SK-N-SH treated with all-trans-retinoic acid at 6 μM for 48 hours (cell line): ENCODE results near the gene CLEC7A.

Source experiments
- ATAC-seq: fragments of 200-7000 bp; cut with Tn5 transposase; 3 replicates; pipeline ENCODE4 v1.9.1; 2020; ENCODE audit warnings: mild to moderate bottlenecking, moderate library complexity
- BACH2 ChIP-seq: fragments of 250-450 bp; sonication (Bioruptor Pico); IDR thresholded peaks from 2 replicates; pipeline ENCODE4 v1.9.0; 2021; ENCODE audit warnings: mild to moderate bottlenecking, borderline replicate concordance
- CREB5 ChIP-seq: fragments of 250-450 bp; sonication (Bioruptor Pico); IDR thresholded peaks from 2 replicates; pipeline ENCODE4 v1.5.1; 2020; ENCODE audit warnings: low read depth, mild to moderate bottlenecking, moderate library complexity
- CSDC2 ChIP-seq: fragments of 250-450 bp; sonication (Bioruptor Pico); IDR thresholded peaks from 2 replicates; pipeline ENCODE4 v1.5.0; 2020; ENCODE audit warnings: mild to moderate bottlenecking, moderate library complexity
- ESRRG ChIP-seq: fragments of 250-450 bp; sonication (Bioruptor Pico); IDR thresholded peaks from 2 replicates; pipeline ENCODE4 v1.6.1; 2021; ENCODE audit warnings: mild to moderate bottlenecking
- GLIS3 ChIP-seq: fragments of 250-450 bp; sonication (Bioruptor Pico); IDR thresholded peaks from 2 replicates; pipeline ENCODE4 v1.5.0; 2020; ENCODE audit warnings: mild to moderate bottlenecking, moderate library complexity
- OSR1 ChIP-seq: fragments of 250-450 bp; sonication (Bioruptor Pico); IDR thresholded peaks from 2 replicates; pipeline ENCODE4 v1.8.0; 2022; ENCODE audit warnings: moderate library complexity, mild to moderate bottlenecking, inconsistent platforms
- PATZ1 ChIP-seq: fragments of 250-450 bp; sonication (Bioruptor Pico); IDR thresholded peaks from 2 replicates; pipeline ENCODE4 v1.8.0; 2020; ENCODE audit warnings: mild to moderate bottlenecking, moderate library complexity, borderline replicate concordance
- POU6F1 ChIP-seq: fragments of 250-450 bp; sonication (Bioruptor Pico); IDR thresholded peaks from 2 replicates; pipeline ENCODE4 v1.8.0; 2021; ENCODE audit warnings: low read depth, mild to moderate bottlenecking, moderate library complexity, borderline replicate concordance
- RARB ChIP-seq: fragments of 250-450 bp; sonication (Bioruptor Pico); IDR thresholded peaks from 2 replicates; pipeline ENCODE4 v1.8.0; 2021; ENCODE audit warnings: mild to moderate bottlenecking, moderate library complexity
- SNAI2 ChIP-seq: fragments of 250-450 bp; sonication (Bioruptor Pico); IDR thresholded peaks from 2 replicates; pipeline ENCODE4 v1.5.0; 2020; ENCODE audit warnings: mild to moderate bottlenecking, moderate library complexity
- TOX ChIP-seq: fragments of 250-450 bp; sonication (Bioruptor Pico); IDR thresholded peaks from 2 replicates; pipeline ENCODE4 v1.8.0; 2021; ENCODE audit warnings: mild to moderate bottlenecking, moderate library complexity, borderline replicate concordance
- ZFP30 ChIP-seq: fragments of 450-650 bp; formaldehyde crosslinking; IDR thresholded peaks from 2 replicates; pipeline ENCODE4 v1.5.0; 2022; ENCODE audit warnings: mild to moderate bottlenecking, moderate library complexity
- ZNF70 ChIP-seq: fragments of 450-650 bp; formaldehyde crosslinking; IDR thresholded peaks from 2 replicates; pipeline ENCODE4 v1.5.0; 2020; ENCODE audit warnings: mild to moderate bottlenecking, moderate library complexity
- ZNF8 ChIP-seq: fragments of 450-650 bp; formaldehyde crosslinking; IDR thresholded peaks from 2 replicates; pipeline ENCODE4 v1.5.0; 2020; ENCODE audit warnings: mild to moderate bottlenecking, moderate library complexity
- TF ChIP-seq, protein P1 (sequence below): fragments of 250-450 bp; sonication (Bioruptor Pico); IDR thresholded peaks from 2 replicates; pipeline ENCODE4 v1.5.0; 2020; ENCODE audit warnings: mild to moderate bottlenecking, moderate library complexity

Gene CLEC7A

DNA sequence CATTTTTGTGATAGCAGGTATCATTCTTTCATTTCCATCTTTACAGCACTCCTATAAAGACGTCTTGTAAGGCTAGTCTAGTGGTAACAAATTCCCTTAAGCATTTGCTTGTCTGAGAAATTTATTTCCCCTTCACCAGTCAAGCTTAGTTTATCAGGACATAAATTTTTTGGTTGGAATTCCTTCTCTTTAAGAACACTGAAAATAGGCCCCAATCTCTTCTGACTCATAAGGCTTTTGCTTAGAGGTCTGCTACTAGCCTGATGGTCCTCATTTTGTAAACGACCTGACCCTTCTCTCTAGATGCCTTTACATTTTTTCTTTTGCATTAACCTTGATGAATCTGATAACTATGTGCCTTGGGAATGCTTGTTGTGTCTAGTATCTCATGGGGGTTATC lies 21.6 kb upstream of the CLEC7A start (continued):
- TF ChIP-seq PATZ1 (CRISPR knock-in tag) (no peak), ZNF70 (CRISPR knock-in tag) (no peak), TOX (CRISPR knock-in tag) (no peak), ZNF8 (CRISPR knock-in tag) (no peak), ESRRG (CRISPR knock-in tag) (no peak), SNAI2 (CRISPR knock-in tag) (no peak), BACH2 (CRISPR knock-in tag) (no peak)

DNA sequence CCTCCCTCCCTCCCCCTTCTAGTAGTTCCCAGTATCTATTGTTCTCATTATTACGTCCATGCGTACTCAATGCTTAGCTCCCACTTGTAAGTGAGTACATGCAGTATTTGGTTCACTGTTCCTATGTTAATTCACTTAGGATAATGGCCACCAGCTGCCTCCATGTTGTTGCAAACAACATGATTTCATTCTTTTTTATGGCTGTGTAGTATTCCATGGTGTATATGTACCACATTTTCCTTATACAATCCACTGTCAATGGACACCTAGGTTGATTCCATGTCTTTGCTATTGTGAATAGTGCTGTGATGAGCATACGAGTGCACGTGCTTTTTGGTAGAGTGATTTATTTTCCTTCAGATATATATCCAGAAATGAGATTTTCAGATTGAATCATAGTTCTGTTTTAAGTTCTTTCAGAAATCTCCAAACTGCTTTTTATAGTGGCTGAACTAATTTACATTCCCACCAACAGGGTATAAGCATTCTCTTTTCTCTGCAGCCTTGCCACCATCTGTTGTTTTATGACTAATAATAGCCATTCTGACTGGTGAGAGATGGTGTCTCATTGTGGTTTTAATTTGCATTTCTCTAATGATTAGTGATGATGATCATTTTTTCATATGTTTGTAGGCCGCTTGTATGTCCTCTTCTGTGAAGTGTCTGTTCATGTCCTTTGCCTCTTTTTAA lies 17.9 kb upstream of the CLEC7A start:
- no peak for ATAC-seq
- TF ChIP-seq PATZ1 (CRISPR knock-in tag) (no peak), CSDC2 (no peak), POU6F1 (no peak), SNAI2 (CRISPR knock-in tag) (no peak), GLIS3 (CRISPR knock-in tag) (no peak), ZNF70 (CRISPR knock-in tag) (no peak), CREB5 (CRISPR knock-in tag) (no peak)
- TF ChIP-seq, protein P1, sequence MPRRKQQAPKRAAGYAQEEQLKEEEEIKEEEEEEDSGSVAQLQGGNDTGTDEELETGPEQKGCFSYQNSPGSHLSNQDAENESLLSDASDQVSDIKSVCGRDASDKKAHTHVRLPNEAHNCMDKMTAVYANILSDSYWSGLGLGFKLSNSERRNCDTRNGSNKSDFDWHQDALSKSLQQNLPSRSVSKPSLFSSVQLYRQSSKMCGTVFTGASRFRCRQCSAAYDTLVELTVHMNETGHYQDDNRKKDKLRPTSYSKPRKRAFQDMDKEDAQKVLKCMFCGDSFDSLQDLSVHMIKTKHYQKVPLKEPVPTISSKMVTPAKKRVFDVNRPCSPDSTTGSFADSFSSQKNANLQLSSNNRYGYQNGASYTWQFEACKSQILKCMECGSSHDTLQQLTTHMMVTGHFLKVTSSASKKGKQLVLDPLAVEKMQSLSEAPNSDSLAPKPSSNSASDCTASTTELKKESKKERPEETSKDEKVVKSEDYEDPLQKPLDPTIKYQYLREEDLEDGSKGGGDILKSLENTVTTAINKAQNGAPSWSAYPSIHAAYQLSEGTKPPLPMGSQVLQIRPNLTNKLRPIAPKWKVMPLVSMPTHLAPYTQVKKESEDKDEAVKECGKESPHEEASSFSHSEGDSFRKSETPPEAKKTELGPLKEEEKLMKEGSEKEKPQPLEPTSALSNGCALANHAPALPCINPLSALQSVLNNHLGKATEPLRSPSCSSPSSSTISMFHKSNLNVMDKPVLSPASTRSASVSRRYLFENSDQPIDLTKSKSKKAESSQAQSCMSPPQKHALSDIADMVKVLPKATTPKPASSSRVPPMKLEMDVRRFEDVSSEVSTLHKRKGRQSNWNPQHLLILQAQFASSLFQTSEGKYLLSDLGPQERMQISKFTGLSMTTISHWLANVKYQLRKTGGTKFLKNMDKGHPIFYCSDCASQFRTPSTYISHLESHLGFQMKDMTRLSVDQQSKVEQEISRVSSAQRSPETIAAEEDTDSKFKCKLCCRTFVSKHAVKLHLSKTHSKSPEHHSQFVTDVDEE (CRISPR knock-in tag) = no peak
- TF ChIP-seq, all 23 proteins: peak for 0

- TF ChIP-seq CSDC2 (no peak), POU6F1 (no peak), RARB (CRISPR knock-in tag) (no peak), OSR1 (no peak), ZFP30 (CRISPR knock-in tag) (no peak), BACH2 (CRISPR knock-in tag) (no peak)
- TF ChIP-seq, protein P1 (CRISPR knock-in tag) = no peak
- ATAC-seq = no peak
Measured at GRCh38 chr12:10142976-10143589, 13.1 kb upstream of the CLEC7A start.
